ENCODE data around the gene MTURN. TPM values are rescaled to one million over a fixed set of nuclear protein-coding genes. Genes with fewer than 3 reads are reported as not detected.

MTURN gene
- total and polyA plus RNA-seq, 2 donors (not counting 1 experiment from before 2014, with no cell fraction given): 4.5 to 13.9 TPM

GRCh38 chr7:30200591-30200990 is 65.8 kb downstream of the MTURN start:
- H3K27ac ChIP-seq (ENCODE audit: low read length in 2 of 2): peak overlapping the region; percentile 24 to 25
- no peaks in the 10 kb centered on the region for H3K36me3 ChIP-seq (replicated peaks in 1 of 2; ENCODE audit: control extremely low read depth in 1 of 2, control insufficient read depth in 1 of 2, extremely low read depth in 1 of 2, insufficient read depth in 2 of 2, low read length in 1 of 2)
- H3K27me3 ChIP-seq (replicated peaks in 1 of 4; ENCODE audit: control extremely low read depth in 1 of 4, control insufficient read depth in 3 of 4, insufficient read depth in 4 of 4, low read length in 3 of 4): no peaks in the 10 kb centered on the region
- intact Hi-C loops (cut with micrococcal nuclease): loop anchor here (2.0 kb wide), 1 partner anchor 24 kb away; no protein-coding TSS in a partner anchor
- DNase-seq: no peak
- peaks cover 16 to 20% of the 10 kb centered on the region in 2 donors for H3K4me1 ChIP-seq (ENCODE audit: control insufficient read depth in 2 of 2, insufficient read depth in 2 of 2, low read length in 2 of 2)
- Mint-ChIP-seq H3K4me3 (peak overlapping the region; percentile 17), H3K9me3 (ENCODE audit: insufficient read depth) (peaks cover 8% of the 10 kb centered on the region), H3K4me1 (peaks cover 22% of the 10 kb centered on the region), H3K27me3 (no peaks in the 10 kb centered on the region), H3K27ac (peak overlapping the region; percentile 73)
- H3K9me3 ChIP-seq (ENCODE audit: control extremely low read depth in 1 of 3, control insufficient read depth in 2 of 3, insufficient read depth in 1 of 3, low read length in 2 of 3): peaks cover 0 to 12% (median 9%) of the 10 kb centered on the region in 3 donors
- no peaks in the 10 kb centered on the region for H3K79me2 ChIP-seq (ENCODE audit: control insufficient read depth, insufficient read depth, low read length)
- H3K4me3 ChIP-seq (ENCODE audit: control extremely low read depth in 1 of 5, extremely low read depth in 1 of 5, insufficient read depth in 1 of 5, low read depth in 2 of 5, low read length in 4 of 5): no peak overlapping the region
- WGBS (ENCODE audit: insufficient coverage): 100% methylated on average over 1 of the region's 2 CpGs
- TF ChIP-seq CTCF (IDR thresholded peaks at IDR 0.05): no peak
- no peak for TF ChIP-seq EZH2 (IDR thresholded peaks at IDR 0.05; ENCODE audit: borderline replicate concordance, insufficient read depth, low read depth, low read length, poor library complexity, severe bottlenecking)
- H4K20me1 ChIP-seq (ENCODE audit: control insufficient read depth, insufficient read depth, low read length, poor library complexity, severe bottlenecking): no peaks in the 10 kb centered on the region
- peak overlapping the region; percentile 36 for H3K4me2 ChIP-seq (replicated peaks; ENCODE audit: low read depth, low read length, poor library complexity, severe bottlenecking)
- ChIA-PET CTCF (no interaction called here), POLR2A (no interaction called here)
- no peak for ATAC-seq (ENCODE audit: low read depth)
- no peak overlapping the region for H2AFZ ChIP-seq (ENCODE audit: insufficient read depth, low read depth, low read length, poor library complexity, severe bottlenecking)
- H3K9ac ChIP-seq (ENCODE audit: low read length): no peak overlapping the region

GRCh38 chr7:30201161-30201666 is 66.4 kb downstream of the MTURN start:
- Mint-ChIP-seq H3K4me3 (peak overlapping the region; percentile 49), H3K27ac (peak overlapping the region; percentile 73), H3K27me3 (no peaks in the 10 kb centered on the region), H3K4me1 (peaks cover 22% of the 10 kb centered on the region), H3K9me3 (ENCODE audit: insufficient read depth) (peaks cover 7% of the 10 kb centered on the region)
- 47% methylated on average over 5 of the region's 5 CpGs for WGBS (ENCODE audit: insufficient coverage)
- H3K36me3 ChIP-seq (replicated peaks in 1 of 2; ENCODE audit: control extremely low read depth in 1 of 2, control insufficient read depth in 1 of 2, extremely low read depth in 1 of 2, insufficient read depth in 2 of 2, low read length in 1 of 2): no peaks in the 10 kb centered on the region
- peak overlapping the region; percentile 0 for H3K9ac ChIP-seq (ENCODE audit: low read length)
- intact Hi-C loops (cut with micrococcal nuclease): loop anchor here (2.0 kb wide), 1 partner anchor 24 kb away; no protein-coding TSS in a partner anchor
- no peaks in the 10 kb centered on the region for H3K79me2 ChIP-seq (ENCODE audit: control insufficient read depth, insufficient read depth, low read length)
- H3K27ac ChIP-seq (ENCODE audit: low read length in 2 of 2): peak overlapping the region; percentile 25 to 54
- peaks cover 0 to 5% (median 4%) of the 10 kb centered on the region in 3 donors for H3K9me3 ChIP-seq (ENCODE audit: control extremely low read depth in 1 of 3, control insufficient read depth in 2 of 3, insufficient read depth in 1 of 3, low read length in 2 of 3)
- ChIA-PET CTCF (interaction anchor here (0.7 kb wide), 1 partner anchor 11 kb away, joined by 3 read pairs; no protein-coding TSS in a partner anchor), POLR2A (no interaction called here)
- peak overlapping the region; percentile 36 for H3K4me2 ChIP-seq (replicated peaks; ENCODE audit: low read depth, low read length, poor library complexity, severe bottlenecking)
- peak overlapping the region; percentile 14 for H2AFZ ChIP-seq (ENCODE audit: insufficient read depth, low read depth, low read length, poor library complexity, severe bottlenecking)
- peaks cover 16 to 20% of the 10 kb centered on the region in 2 donors for H3K4me1 ChIP-seq (ENCODE audit: control insufficient read depth in 2 of 2, insufficient read depth in 2 of 2, low read length in 2 of 2)
- ATAC-seq (ENCODE audit: low read depth) (peak; percentile 81), DNase-seq (peak; percentile 61)
- no peaks in the 10 kb centered on the region for H3K27me3 ChIP-seq (replicated peaks in 1 of 4; ENCODE audit: control extremely low read depth in 1 of 4, control insufficient read depth in 3 of 4, insufficient read depth in 4 of 4, low read length in 3 of 4)
- H3K4me3 ChIP-seq (ENCODE audit: control extremely low read depth in 1 of 5, extremely low read depth in 1 of 5, insufficient read depth in 1 of 5, low read depth in 2 of 5, low read length in 4 of 5): no peak overlapping the region
- H4K20me1 ChIP-seq (ENCODE audit: control insufficient read depth, insufficient read depth, low read length, poor library complexity, severe bottlenecking): no peaks in the 10 kb centered on the region
- TF ChIP-seq EZH2 (IDR thresholded peaks at IDR 0.05; ENCODE audit: borderline replicate concordance, insufficient read depth, low read depth, low read length, poor library complexity, severe bottlenecking): no peak
- no peak for TF ChIP-seq CTCF (IDR thresholded peaks at IDR 0.05)

Data from B cell (primary cell).